H54 (cell line): ENCODE measurements around the gene IGF2BP3.

ENCODE experiments used
- DNase-seq: peaks from one replicate; pipeline ENCODE4 v3.0.0; 2011; ENCODE audit warnings: low spot score, mixed read lengths; ENCODE audit not compliant: insufficient read length
- FAIRE-seq: peaks from 3 replicates; lab custom pipeline; 2011; peaks lifted over from hg19 to GRCh38; lab: Jason Lieb, UNC
- POLR2A ChIP-seq: IDR thresholded peaks from 2 replicates; pipeline ENCODE4 v1.6.1; 2011; ENCODE audit warnings: low read depth, mild to moderate bottlenecking, low read length

The IGF2BP3 gene

GRCh38 chr7:23462846-23463245, 7.4 kb downstream of the IGF2BP3 start:
- no peak for TF ChIP-seq POLR2A
- DNase-seq (no peak), FAIRE-seq (no peak)

GRCh38 chr7:23458044-23458443, 12.2 kb downstream of the IGF2BP3 start:
- no peak for TF ChIP-seq POLR2A
- DNase-seq (no peak), FAIRE-seq (no peak)

- no peak for FAIRE-seq
- TF ChIP-seq POLR2A: no peak
These were observed 14.2 kb downstream of the IGF2BP3 start for GRCh38 chr7:23456093-23456492.

GRCh38 chr7:23454881-23455526, 15.3 kb downstream of the IGF2BP3 start:
- no peak for FAIRE-seq
- no peak for DNase-seq
- TF ChIP-seq POLR2A: no peak

More at GRCh38 chr7:23456093-23456492, 14.2 kb downstream of the IGF2BP3 start:
- no peak for DNase-seq

GRCh38 chr7:23450518-23450917, 19.8 kb downstream of the IGF2BP3 start:
- no peak for FAIRE-seq
- DNase-seq: no peak
- TF ChIP-seq POLR2A: no peak

GRCh38 chr7:23449941-23450340, 20.4 kb downstream of the IGF2BP3 start:
- TF ChIP-seq POLR2A: no peak
- no peak for DNase-seq
- FAIRE-seq: no peak

- DNase-seq (no peak), FAIRE-seq (no peak)
- no peak for TF ChIP-seq POLR2A
These were observed 25.0 kb downstream of the IGF2BP3 start for GRCh38 chr7:23445326-23445725.

GRCh38 chr7:23443974-23444373, 26.3 kb downstream of the IGF2BP3 start:
- FAIRE-seq (no peak), DNase-seq (no peak)
- no peak for TF ChIP-seq POLR2A

- TF ChIP-seq POLR2A: no peak
- FAIRE-seq (no peak), DNase-seq (no peak)
These were observed 32.1 kb downstream of the IGF2BP3 start for GRCh38 chr7:23438171-23438570.

GRCh38 chr7:23434147-23434917, 36.0 kb downstream of the IGF2BP3 start:
- no peak for TF ChIP-seq POLR2A
- peak; percentile 57 for FAIRE-seq
- no peak for DNase-seq

GRCh38 chr7:23431702-23432199, 38.5 kb downstream of the IGF2BP3 start:
- FAIRE-seq: peak; percentile 61
- TF ChIP-seq POLR2A: no peak
- no peak for DNase-seq

GRCh38 chr7:23430893-23431259, 39.4 kb downstream of the IGF2BP3 start:
- TF ChIP-seq POLR2A: no peak
- FAIRE-seq (no peak), DNase-seq (no peak)

- no peak for FAIRE-seq
- DNase-seq: no peak
- TF ChIP-seq POLR2A: no peak
These were observed 43.4 kb downstream of the IGF2BP3 start for GRCh38 chr7:23426876-23427275.

- no peak for DNase-seq
- TF ChIP-seq POLR2A: no peak
- FAIRE-seq: no peak
These were observed 47.4 kb downstream of the IGF2BP3 start for GRCh38 chr7:23422909-23423308.

- no peak for TF ChIP-seq POLR2A
- no peak for DNase-seq
- FAIRE-seq: no peak
These were observed 47.9 kb downstream of the IGF2BP3 start for GRCh38 chr7:23422384-23422783.

GRCh38 chr7:23419845-23420244, 50.4 kb downstream of the IGF2BP3 start:
- FAIRE-seq (no peak), DNase-seq (no peak)
- no peak for TF ChIP-seq POLR2A
